WTC11 (cell line): Measurements from ENCODE around the gene ZNF789.
A peak's percentile ranks its signal among the peaks of the same experiment; 100 is the strongest.

Source experiments
- AR ChIP-seq: fragments of 250-450 bp; sonication (Bioruptor Pico); IDR thresholded peaks from 2 replicates; pipeline ENCODE4 v1.9.0; 2021; ENCODE audit warnings: mild to moderate bottlenecking
- ATF1 ChIP-seq: sonication (generic); formaldehyde crosslinking; IDR thresholded peaks from 2 replicates; pipeline ENCODE4 v1.8.1; 2023; ENCODE audit warnings: mild to moderate bottlenecking, moderate library complexity, missing genetic modification reagents
- CREB1 ChIP-seq: sonication (generic); formaldehyde crosslinking; IDR thresholded peaks from 2 replicates; pipeline ENCODE4 v1.8.0; 2023; ENCODE audit warnings: mild to moderate bottlenecking, missing genetic modification reagents
- CTCF ChIP-seq: fragments of 200-600 bp; IDR thresholded peaks from 2 replicates; pipeline ENCODE4 v1.8.0; 2022; ENCODE audit warnings: antibody characterized with exemption
- ESRRA ChIP-seq: sonication (generic); formaldehyde crosslinking; IDR thresholded peaks from 2 replicates; pipeline ENCODE4 v1.8.1; 2022; ENCODE audit warnings: mild to moderate bottlenecking, missing genetic modification reagents, borderline replicate concordance
- MXD4 ChIP-seq: fragments of 250-450 bp; sonication (Bioruptor Pico); IDR thresholded peaks from 2 replicates; pipeline ENCODE4 v1.8.0; 2021; ENCODE audit warnings: mild to moderate bottlenecking, moderate library complexity, borderline replicate concordance
- USF2 ChIP-seq: sonication (generic); formaldehyde crosslinking; IDR thresholded peaks from 2 replicates; pipeline ENCODE4 v1.8.1; 2023; ENCODE audit warnings: mild to moderate bottlenecking, missing genetic modification reagents, moderate library complexity
- ZBTB21 ChIP-seq: sonication (generic); formaldehyde crosslinking; IDR thresholded peaks from 2 replicates; pipeline ENCODE4 v1.8.1; 2023; ENCODE audit warnings: mild to moderate bottlenecking, missing genetic modification reagents, borderline replicate concordance
- ZNF416 ChIP-seq: fragments of 250-450 bp; sonication (Bioruptor Pico); IDR thresholded peaks from 2 replicates; pipeline ENCODE4 v1.9.0; 2021; ENCODE audit warnings: mild to moderate bottlenecking, inconsistent platforms
- TF ChIP-seq, protein P1 (sequence below): sonication (generic); formaldehyde crosslinking; IDR thresholded peaks from 2 replicates; pipeline ENCODE4 v1.8.1; 2023; ENCODE audit warnings: mild to moderate bottlenecking, missing genetic modification reagents, moderate library complexity

- TF ChIP-seq, protein P1, sequence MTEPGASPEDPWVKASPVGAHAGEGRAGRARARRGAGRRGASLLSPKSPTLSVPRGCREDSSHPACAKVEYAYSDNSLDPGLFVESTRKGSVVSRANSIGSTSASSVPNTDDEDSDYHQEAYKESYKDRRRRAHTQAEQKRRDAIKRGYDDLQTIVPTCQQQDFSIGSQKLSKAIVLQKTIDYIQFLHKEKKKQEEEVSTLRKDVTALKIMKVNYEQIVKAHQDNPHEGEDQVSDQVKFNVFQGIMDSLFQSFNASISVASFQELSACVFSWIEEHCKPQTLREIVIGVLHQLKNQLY = no peak
- TF ChIP-seq MXD4 (CRISPR knock-in tag) (no peak), ATF1 (CRISPR knock-in tag) (no peak), ESRRA (no peak), CTCF (no peak), ZBTB21 (CRISPR knock-in tag) (no peak), CREB1 (CRISPR knock-in tag) (no peak), ZNF416 (no peak), USF2 (CRISPR knock-in tag) (peak; percentile 98), AR (CRISPR knock-in tag) (no peak)
Observed at GRCh38 chr7:99472561-99473314, at the start of gene ZNF789.
